IPS DF 6.9 (cell line): ENCODE results near the gene LRRC27.

Experiments
- DNase-seq: peaks from one replicate; pipeline ENCODE4 v3.0.0-alpha.2; 2013; ENCODE audit warnings: low read depth, low spot score
- H3K27ac ChIP-seq: one replicate; pipeline ENCODE4 v1.5.1; 2013; ENCODE audit warnings: low read length, control low read depth
- H3K27me3 ChIP-seq: 2 replicates; pipeline ENCODE4 v1.6.1; 2013; ENCODE audit warnings: mild to moderate bottlenecking, low read length; ENCODE audit not compliant: control insufficient read depth, insufficient read depth
- H3K36me3 ChIP-seq: 2 replicates; pipeline ENCODE4 v1.6.1; 2013; ENCODE audit warnings: low read length; ENCODE audit not compliant: control insufficient read depth, insufficient read depth
- H3K4me1 ChIP-seq: 2 replicates; pipeline ENCODE4 v1.6.1; 2013; ENCODE audit warnings: low read length; ENCODE audit not compliant: control insufficient read depth, insufficient read depth
- H3K4me3 ChIP-seq: 2 replicates; pipeline ENCODE4 v1.5.1; 2013; ENCODE audit warnings: mild to moderate bottlenecking, low read length
- H3K9me3 ChIP-seq: 2 replicates; pipeline ENCODE4 v1.6.1; 2013; ENCODE audit warnings: low read length, inconsistent platforms; ENCODE audit not compliant: control insufficient read depth, insufficient read depth
- WGBS: extraction: QIAGEN DNeasy Blood & Tissue Kit; methylation state at CpG from one replicate; pipeline ENCODE4 v1.1.7; 2013; ENCODE audit warnings: mixed read lengths, missing lambda C conversion rate; ENCODE audit not compliant: insufficient read length, insufficient coverage; 5-methylcytosine and 5-hydroxymethylcytosine counted together

LRRC27 gene

DNA sequence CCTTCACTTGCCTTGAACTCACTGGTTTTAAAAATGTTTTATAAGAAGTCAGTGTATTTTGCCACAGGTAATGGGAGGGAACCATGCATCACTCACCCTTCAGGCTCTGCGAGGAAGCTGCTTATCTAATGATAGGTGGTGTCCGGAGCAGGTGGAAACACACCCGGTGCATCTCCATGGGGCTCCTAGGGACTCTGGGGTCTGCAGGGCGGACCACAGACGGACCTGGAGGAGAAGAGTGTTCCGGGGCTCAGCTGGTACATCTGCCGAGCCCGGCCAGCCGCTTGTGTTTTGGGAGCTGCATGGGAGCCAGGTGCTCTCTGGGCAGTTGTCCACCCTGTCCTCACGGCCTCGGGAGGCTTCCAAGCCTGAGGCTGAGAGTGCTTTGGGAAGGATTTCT, 7.3 kb downstream of the LRRC27 start:
- no peaks in the 10 kb centered on the region for H3K36me3 ChIP-seq
- DNase-seq = no peak
- H3K4me1 ChIP-seq = no peaks in the 10 kb centered on the region
- no peak overlapping the region for H3K4me3 ChIP-seq
- WGBS = no CpG with 5 or more reads among the region's 11 CpGs
- H3K27me3 ChIP-seq = no peaks in the 10 kb centered on the region
- H3K27ac ChIP-seq = no peak overlapping the region
- no peaks in the 10 kb centered on the region for H3K9me3 ChIP-seq

DNA sequence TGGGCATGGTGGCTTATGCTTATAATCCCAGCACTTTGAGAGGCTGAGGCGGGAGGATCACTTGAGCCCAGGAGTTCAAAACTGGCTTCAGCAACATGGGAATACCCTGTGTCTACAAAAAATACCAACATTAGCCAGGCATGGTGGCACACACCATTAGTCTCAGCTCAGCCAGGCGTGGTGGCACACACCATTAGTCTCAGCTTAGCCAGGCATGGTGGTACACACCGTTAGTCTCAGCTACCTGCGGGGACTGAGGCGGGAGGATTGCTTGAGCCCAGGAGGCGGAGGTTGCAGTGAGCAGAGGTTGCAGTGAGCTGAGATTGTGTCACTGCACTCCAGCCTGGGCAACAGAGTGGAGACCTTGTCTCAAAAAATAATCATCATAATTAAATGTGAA, 9.0 kb downstream of the LRRC27 start:
- DNase-seq = no peak

DNA sequence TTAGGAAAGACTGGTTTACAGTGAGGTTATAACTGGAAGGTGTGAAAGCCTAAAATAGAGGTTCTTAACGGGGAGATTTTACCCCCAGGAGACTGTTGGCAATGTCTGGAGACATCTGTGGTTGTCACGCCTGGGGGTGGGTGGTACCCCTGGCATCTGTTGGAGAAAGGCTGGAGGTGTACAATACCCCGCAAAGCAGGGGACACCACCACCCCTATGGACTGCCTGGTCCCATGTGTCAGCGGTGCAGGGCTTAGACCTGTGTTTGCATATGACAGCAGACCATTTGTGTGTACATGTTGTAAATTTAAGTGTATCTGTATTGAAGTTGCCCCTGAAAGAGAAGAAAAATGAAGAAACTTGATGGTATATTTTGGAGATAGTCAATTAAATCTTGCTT, 9.8 kb downstream of the LRRC27 start:
- Histone ChIP-seq H3K9me3 (no peaks in the 10 kb centered on the region), H3K4me3 (no peak overlapping the region), H3K27ac (no peak overlapping the region), H3K27me3 (no peaks in the 10 kb centered on the region), H3K4me1 (no peaks in the 10 kb centered on the region), H3K36me3 (no peaks in the 10 kb centered on the region)
- no peak for DNase-seq
- WGBS = no CpG with 5 or more reads among the region's 4 CpGs

More for the DNA sequence above, 9.0 kb downstream of the LRRC27 start:
- no peaks in the 10 kb centered on the region for H3K27me3 ChIP-seq
- no peaks in the 10 kb centered on the region for H3K36me3 ChIP-seq
- WGBS = no CpG with 5 or more reads among the region's 6 CpGs
- H3K27ac ChIP-seq = no peak overlapping the region
- no peaks in the 10 kb centered on the region for H3K9me3 ChIP-seq
- no peak overlapping the region for H3K4me3 ChIP-seq
- no peaks in the 10 kb centered on the region for H3K4me1 ChIP-seq

DNA sequence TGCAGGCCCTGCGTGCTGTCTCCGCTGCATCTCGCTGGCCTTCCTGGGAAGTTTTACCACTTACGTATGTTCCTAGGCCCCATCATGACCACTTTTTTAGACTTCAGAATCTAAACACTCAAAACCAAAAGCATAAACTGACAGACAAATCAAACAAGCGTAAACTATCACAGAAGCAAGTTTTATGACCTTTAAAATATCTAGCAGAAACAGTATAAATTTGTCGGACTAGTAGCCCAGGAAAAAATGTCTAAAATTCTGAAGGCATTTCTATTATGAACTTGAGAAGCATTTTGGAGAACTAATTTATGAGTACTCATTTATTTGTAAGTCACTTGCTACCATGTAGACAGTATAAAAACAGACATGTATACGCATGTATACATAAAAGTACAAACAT, 10.6 kb downstream of the LRRC27 start:
- no peaks in the 10 kb centered on the region for H3K27me3 ChIP-seq
- DNase-seq = no peak
- H3K27ac ChIP-seq = no peak overlapping the region
- no CpG with 5 or more reads among the region's 7 CpGs for WGBS
- H3K9me3 ChIP-seq = no peaks in the 10 kb centered on the region
- H3K4me3 ChIP-seq = no peak overlapping the region
- H3K4me1 ChIP-seq = no peaks in the 10 kb centered on the region
- H3K36me3 ChIP-seq = no peaks in the 10 kb centered on the region

DNA sequence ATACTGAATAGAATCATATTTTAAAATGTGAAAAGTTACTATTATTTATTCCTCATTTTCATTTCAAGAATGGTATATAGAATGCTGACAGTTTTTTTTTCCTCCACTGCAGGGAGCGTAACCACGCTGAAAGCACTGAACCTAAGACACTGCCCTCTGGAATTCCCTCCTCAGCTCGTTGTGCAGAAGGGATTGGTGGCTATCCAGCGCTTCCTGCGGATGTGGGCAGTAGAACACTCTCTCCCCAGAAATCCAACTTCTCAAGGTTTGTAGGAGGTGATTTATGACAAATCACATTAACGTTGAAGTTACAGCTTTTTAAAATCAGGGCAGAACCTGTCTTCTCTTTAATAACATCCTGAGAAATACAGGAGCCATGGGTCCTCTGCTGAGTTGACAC, 12.4 kb downstream of the LRRC27 start:
- WGBS = no CpG with 5 or more reads among the region's 6 CpGs

DNA sequence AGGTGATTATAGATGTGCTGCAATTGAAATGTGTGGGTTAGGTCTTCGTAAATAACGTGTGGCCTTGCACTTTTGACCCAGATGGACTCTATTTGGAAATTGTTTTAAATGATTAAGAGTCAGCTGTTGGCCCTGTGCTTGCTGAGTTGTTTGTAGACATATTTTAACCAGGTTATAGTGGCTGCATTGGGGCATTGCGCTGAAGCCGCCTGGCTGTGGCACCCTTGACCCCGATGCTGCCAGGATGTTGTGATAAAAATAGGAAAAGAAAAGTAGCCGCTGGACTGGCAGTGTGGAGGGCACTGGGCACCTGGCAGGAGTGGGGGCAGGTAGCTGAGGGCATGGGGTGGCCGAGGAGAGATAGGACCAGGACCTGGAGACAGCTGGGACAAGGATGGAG, 13.4 kb downstream of the LRRC27 start:
- no peak overlapping the region for H3K27ac ChIP-seq
- no peak overlapping the region for H3K4me3 ChIP-seq
- H3K9me3 ChIP-seq = no peaks in the 10 kb centered on the region
- no peak for DNase-seq
- no CpG with 5 or more reads among the region's 7 CpGs for WGBS
- H3K27me3 ChIP-seq = no peaks in the 10 kb centered on the region
- H3K36me3 ChIP-seq = no peaks in the 10 kb centered on the region
- H3K4me1 ChIP-seq = no peaks in the 10 kb centered on the region

More for the DNA sequence above, 12.4 kb downstream of the LRRC27 start:
- Histone ChIP-seq H3K4me1 (no peaks in the 10 kb centered on the region), H3K27me3 (no peaks in the 10 kb centered on the region), H3K9me3 (no peaks in the 10 kb centered on the region), H3K27ac (no peak overlapping the region), H3K36me3 (no peaks in the 10 kb centered on the region), H3K4me3 (no peak overlapping the region)
- no peak for DNase-seq

DNA sequence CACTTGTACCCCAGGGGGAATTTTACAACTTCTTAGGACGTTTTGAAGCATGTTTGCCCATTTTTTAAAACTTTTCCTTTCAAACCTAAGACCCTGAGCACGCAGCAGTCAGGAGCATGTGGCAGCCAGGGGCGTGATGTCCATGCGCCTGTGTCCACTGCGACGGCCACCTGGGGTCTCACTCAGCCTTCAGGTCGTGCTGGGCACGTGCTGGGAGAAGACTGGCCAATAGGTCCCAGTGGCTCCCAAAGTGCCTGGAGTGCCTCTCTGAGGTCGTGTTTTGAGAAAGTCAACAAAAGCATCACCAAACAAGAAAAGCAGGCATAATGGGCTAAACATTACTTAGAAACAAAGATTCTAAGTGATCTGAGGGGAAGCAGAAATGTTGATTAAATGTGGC, 14.8 kb downstream of the LRRC27 start:
- no CpG with 5 or more reads among the region's 9 CpGs for WGBS
- no peaks in the 10 kb centered on the region for H3K9me3 ChIP-seq
- H3K36me3 ChIP-seq = no peaks in the 10 kb centered on the region
- no peak for DNase-seq
- H3K27ac ChIP-seq = no peak overlapping the region
- H3K4me1 ChIP-seq = no peaks in the 10 kb centered on the region
- no peak overlapping the region for H3K4me3 ChIP-seq
- no peaks in the 10 kb centered on the region for H3K27me3 ChIP-seq

DNA sequence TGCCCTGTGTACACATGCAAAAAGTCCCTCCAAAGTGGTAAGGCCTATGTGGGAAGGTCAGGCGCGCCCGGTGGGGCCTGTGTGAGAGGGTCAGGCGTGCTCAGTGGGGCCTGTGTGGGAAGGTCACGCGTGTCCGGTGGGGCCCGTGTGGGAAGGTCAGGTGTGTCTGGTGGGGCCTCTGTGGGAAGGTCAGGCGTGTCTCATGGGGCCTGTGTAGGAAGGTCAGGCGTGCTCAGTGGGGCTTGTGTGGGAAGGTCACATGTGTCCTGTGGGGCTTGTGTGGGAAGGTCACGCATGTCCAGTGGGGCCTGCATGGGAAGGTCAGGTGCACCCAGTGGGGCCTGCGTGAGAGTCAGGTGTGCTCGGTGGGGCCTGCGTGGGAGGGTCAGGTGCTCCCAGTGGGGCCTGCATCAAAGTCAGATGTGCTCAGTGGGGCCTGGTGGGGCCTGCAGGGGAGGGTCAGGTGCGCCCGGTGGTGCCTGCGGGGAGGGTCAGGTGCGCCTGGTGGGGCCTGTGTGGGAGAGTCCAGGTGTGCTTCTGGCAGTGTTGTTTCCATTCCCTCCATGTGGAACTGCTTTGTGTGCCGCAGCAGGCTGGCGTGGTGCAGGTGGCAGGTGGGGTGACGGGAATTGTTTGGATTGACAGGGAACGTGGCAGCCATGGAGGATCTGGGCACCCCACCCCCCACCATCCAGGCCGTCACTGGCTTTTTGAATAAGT, 15.4 kb downstream of the LRRC27 start:
- Histone ChIP-seq H3K27me3 (no peaks in the 10 kb centered on the region), H3K9me3 (no peaks in the 10 kb centered on the region), H3K27ac (no peak overlapping the region), H3K4me1 (no peaks in the 10 kb centered on the region), H3K36me3 (no peaks in the 10 kb centered on the region), H3K4me3 (no peak overlapping the region)
- no peak for DNase-seq
- no CpG with 5 or more reads among the region's 23 CpGs for WGBS

DNA sequence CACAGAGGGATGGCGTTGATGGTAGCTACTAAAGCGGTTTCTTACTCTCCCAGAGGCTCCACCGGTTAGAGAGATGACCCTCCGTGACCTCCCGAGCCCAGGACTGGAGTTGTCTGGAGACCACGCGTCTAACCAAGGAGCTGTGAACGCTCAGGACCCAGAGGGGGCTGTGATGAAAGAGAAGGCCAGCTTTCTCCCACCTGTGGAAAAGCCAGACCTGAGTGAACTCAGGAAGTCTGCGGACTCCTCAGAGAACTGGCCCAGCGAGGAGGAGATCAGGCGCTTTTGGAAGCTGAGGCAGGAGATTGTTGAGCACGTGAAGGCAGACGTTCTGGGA, 15.9 kb downstream of the LRRC27 start:
- H3K27ac ChIP-seq = no peak overlapping the region
- H3K4me3 ChIP-seq = no peak overlapping the region
- DNase-seq = no peak
- H3K36me3 ChIP-seq = no peaks in the 10 kb centered on the region
- H3K4me1 ChIP-seq = no peaks in the 10 kb centered on the region
- no peaks in the 10 kb centered on the region for H3K9me3 ChIP-seq
- H3K27me3 ChIP-seq = no peaks in the 10 kb centered on the region
- WGBS = no CpG with 5 or more reads among the region's 13 CpGs

DNA sequence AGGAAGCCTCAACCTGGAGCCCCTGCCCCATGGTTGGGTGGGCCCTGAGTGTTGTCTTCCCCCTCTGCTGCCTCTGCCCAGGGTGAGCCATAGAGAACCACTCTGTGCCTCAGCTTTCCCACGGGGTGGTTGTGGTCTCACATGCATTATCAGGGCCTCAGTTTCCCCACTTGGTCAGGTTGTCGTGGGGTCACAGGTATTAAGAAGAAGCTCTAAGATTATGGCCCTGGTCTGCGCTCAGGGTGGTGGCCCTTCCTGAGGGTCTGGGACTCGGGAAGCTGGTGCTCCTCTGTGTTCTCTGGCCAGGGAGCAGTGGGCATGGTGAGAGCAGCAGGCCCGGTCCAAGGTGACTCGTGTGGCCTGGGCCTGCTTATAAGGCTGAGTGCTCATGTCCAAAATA, 17.8 kb downstream of the LRRC27 start:
- DNase-seq = no peak
- Histone ChIP-seq H3K36me3 (no peaks in the 10 kb centered on the region; the same call in 1 of the 2 replicates), H3K9me3 (no peaks in the 10 kb centered on the region), H3K4me3 (no peak overlapping the region), H3K4me1 (no peaks in the 10 kb centered on the region), H3K27me3 (no peaks in the 10 kb centered on the region), H3K27ac (no peak overlapping the region)
- no CpG with 5 or more reads among the region's 6 CpGs for WGBS

DNA sequence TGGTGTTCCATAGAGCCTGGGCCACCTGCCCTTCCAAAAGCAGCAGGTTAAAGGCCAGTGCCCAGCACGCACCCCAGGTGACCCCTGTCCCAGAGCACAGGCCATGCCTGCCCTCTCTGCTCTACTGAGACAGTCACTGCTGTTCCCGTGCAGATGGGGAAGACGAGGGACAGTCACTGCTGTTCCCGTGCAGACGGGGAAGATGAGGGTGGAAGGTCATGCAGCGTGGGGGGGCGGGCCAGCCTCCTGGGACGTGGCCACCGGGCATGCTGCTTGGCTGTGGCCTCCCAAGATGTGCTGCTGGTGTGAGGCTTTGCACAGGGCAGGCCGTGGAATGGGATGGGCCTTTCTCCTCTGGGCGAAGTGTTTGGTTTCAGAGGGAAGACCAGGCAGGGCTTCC, 18.4 kb downstream of the LRRC27 start:
- Histone ChIP-seq H3K9me3 (no peaks in the 10 kb centered on the region), H3K4me1 (no peaks in the 10 kb centered on the region), H3K36me3 (no peaks in the 10 kb centered on the region; the same call in 1 of the 2 replicates), H3K27ac (no peak overlapping the region), H3K27me3 (no peaks in the 10 kb centered on the region), H3K4me3 (no peak overlapping the region)
- no peak for DNase-seq
- no CpG with 5 or more reads among the region's 11 CpGs for WGBS
